ENCODE results near the gene BARHL2.

BARHL2 gene

GRCh38 chr1:90713741-90714509 is 3.2 kb downstream of the BARHL2 start:
- DNase-seq: no peak
- in situ Hi-C loops (cut with HindIII; ENCODE audit: low pct_ligation_motif_present, low pct_unique_long_range_greater_than_20kb, low sequenced_read_pairs): no loop called here

- no peak for DNase-seq
- in situ Hi-C loops (cut with HindIII; ENCODE audit: low pct_ligation_motif_present, low pct_unique_long_range_greater_than_20kb, low sequenced_read_pairs): no loop called here
These were observed 4.0 kb downstream of the BARHL2 start for GRCh38 chr1:90712915-90713730.

GRCh38 chr1:90712153-90712856 is 4.8 kb downstream of the BARHL2 start:
- no peak for DNase-seq
- in situ Hi-C loops (cut with HindIII; ENCODE audit: low pct_ligation_motif_present, low pct_unique_long_range_greater_than_20kb, low sequenced_read_pairs): no loop called here

- no peak for DNase-seq
- in situ Hi-C loops (cut with HindIII; ENCODE audit: low pct_ligation_motif_present, low pct_unique_long_range_greater_than_20kb, low sequenced_read_pairs): no loop called here
These were observed 5.4 kb downstream of the BARHL2 start for GRCh38 chr1:90711696-90712095.

- no peak for DNase-seq
These were observed 6.2 kb downstream of the BARHL2 start for GRCh38 chr1:90710579-90711536.

GRCh38 chr1:90709535-90709934 is 7.6 kb downstream of the BARHL2 start:
- no peak for DNase-seq
- in situ Hi-C loops (cut with HindIII; ENCODE audit: low pct_ligation_motif_present, low pct_unique_long_range_greater_than_20kb, low sequenced_read_pairs): no loop called here

More at GRCh38 chr1:90710579-90711536, 6.2 kb downstream of the BARHL2 start:
- in situ Hi-C loops (cut with HindIII; ENCODE audit: low pct_ligation_motif_present, low pct_unique_long_range_greater_than_20kb, low sequenced_read_pairs): no loop called here

GRCh38 chr1:90708826-90709225 is 8.3 kb downstream of the BARHL2 start:
- DNase-seq: no peak
- in situ Hi-C loops (cut with HindIII; ENCODE audit: low pct_ligation_motif_present, low pct_unique_long_range_greater_than_20kb, low sequenced_read_pairs): no loop called here

- DNase-seq: no peak
- in situ Hi-C loops (cut with HindIII; ENCODE audit: low pct_ligation_motif_present, low pct_unique_long_range_greater_than_20kb, low sequenced_read_pairs): no loop called here
These were observed 8.8 kb downstream of the BARHL2 start for GRCh38 chr1:90708236-90708786.

- in situ Hi-C loops (cut with HindIII; ENCODE audit: low pct_ligation_motif_present, low pct_unique_long_range_greater_than_20kb, low sequenced_read_pairs): no loop called here
- peak; percentile 50 for DNase-seq
These were observed 9.8 kb downstream of the BARHL2 start for GRCh38 chr1:90707363-90707710.

- in situ Hi-C loops (cut with HindIII; ENCODE audit: low pct_ligation_motif_present, low pct_unique_long_range_greater_than_20kb, low sequenced_read_pairs): no loop called here
- DNase-seq: peak; percentile 1
These were observed 10.4 kb downstream of the BARHL2 start for GRCh38 chr1:90706437-90707362.

GRCh38 chr1:90705956-90706355 is 11.1 kb downstream of the BARHL2 start:
- no peak for DNase-seq
- in situ Hi-C loops (cut with HindIII; ENCODE audit: low pct_ligation_motif_present, low pct_unique_long_range_greater_than_20kb, low sequenced_read_pairs): no loop called here

GRCh38 chr1:90704817-90705216 is 12.3 kb downstream of the BARHL2 start:
- in situ Hi-C loops (cut with HindIII; ENCODE audit: low pct_ligation_motif_present, low pct_unique_long_range_greater_than_20kb, low sequenced_read_pairs): no loop called here
- no peak for DNase-seq

GRCh38 chr1:90694846-90695245 is 22.3 kb downstream of the BARHL2 start:
- DNase-seq: no peak
- in situ Hi-C loops (cut with HindIII; ENCODE audit: low pct_ligation_motif_present, low pct_unique_long_range_greater_than_20kb, low sequenced_read_pairs): no loop called here

- in situ Hi-C loops (cut with HindIII; ENCODE audit: low pct_ligation_motif_present, low pct_unique_long_range_greater_than_20kb, low sequenced_read_pairs): no loop called here
- no peak for DNase-seq
These were observed 29.4 kb downstream of the BARHL2 start for GRCh38 chr1:90687747-90688146.

- no peak for DNase-seq
- in situ Hi-C loops (cut with HindIII; ENCODE audit: low pct_ligation_motif_present, low pct_unique_long_range_greater_than_20kb, low sequenced_read_pairs): no loop called here
These were observed 41.8 kb downstream of the BARHL2 start for GRCh38 chr1:90675161-90675847.

GRCh38 chr1:90671741-90672140 is 45.4 kb downstream of the BARHL2 start:
- in situ Hi-C loops (cut with HindIII; ENCODE audit: low pct_ligation_motif_present, low pct_unique_long_range_greater_than_20kb, low sequenced_read_pairs): no loop called here

GRCh38 chr1:90671251-90671650 is 45.9 kb downstream of the BARHL2 start:
- no peak for DNase-seq
- in situ Hi-C loops (cut with HindIII; ENCODE audit: low pct_ligation_motif_present, low pct_unique_long_range_greater_than_20kb, low sequenced_read_pairs): no loop called here

More at GRCh38 chr1:90671741-90672140, 45.4 kb downstream of the BARHL2 start:
- DNase-seq: no peak
